Common myeloid progenitor, CD34-positive (primary cell): ENCODE results near the gene EFCAB6.

Experiments
- CTCF ChIA-PET: fragments of 350-600 bp; sonication (Branson Sonifier 250); formaldehyde crosslinking; loops from one replicate; lab custom pipeline; 2021; ENCODE audit warnings: antibody characterized with exemption; lab: Charles Lee
- POLR2A ChIA-PET: fragments of 350-600 bp; sonication (Branson Sonifier 250); formaldehyde crosslinking; loops from one replicate; lab custom pipeline; 2021; ENCODE audit warnings: antibody characterized with exemption; lab: Charles Lee
- DNase-seq, 3 donors: peaks; one replicate each; pipeline versions ENCODE4 v3.0.0 to v3.0.0-alpha.2; 2013
- H3K27ac ChIP-seq, 2 experiments: 1 replicate in 1 of 2; 2 replicates in 1 of 2; pipeline ENCODE4 v1.7.0; 2013; ENCODE audit warnings: inconsistent platforms in 2 of 2, low read length in 2 of 2, mild to moderate bottlenecking in 2 of 2, low read depth in 1 of 2, moderate library complexity in 1 of 2; ENCODE audit not compliant: severe bottlenecking in 2 of 2, insufficient read depth in 1 of 2, poor library complexity in 1 of 2
- H3K27me3 ChIP-seq, 5 experiments: replicated peaks in 2 of 5; 1 replicate in 3 of 5; 2 replicates in 2 of 5; pipeline versions ENCODE4 v1.6.1 to v1.7.0; 2013; ENCODE audit warnings: low read length in 4 of 5, mild to moderate bottlenecking in 2 of 5, moderate library complexity in 2 of 5, inconsistent platforms in 1 of 5; ENCODE audit not compliant: insufficient read depth in 5 of 5, control insufficient read depth in 4 of 5
- H3K36me3 ChIP-seq, 4 experiments: 1 replicate in 2 of 4; 2 replicates in 2 of 4; pipeline versions ENCODE4 v1.6.1 to v1.7.0; 2013; ENCODE audit warnings: low read length in 3 of 4, control low read depth in 1 of 4, mild to moderate bottlenecking in 1 of 4; ENCODE audit not compliant: control insufficient read depth in 4 of 4, insufficient read depth in 4 of 4
- H3K4me1 ChIP-seq, 4 experiments: 1 replicate in 3 of 4; 2 replicates in 1 of 4; pipeline versions ENCODE4 v1.6.1 to v1.7.1; 2013; ENCODE audit warnings: low read length in 3 of 4, mild to moderate bottlenecking in 3 of 4, control low read depth in 1 of 4, inconsistent platforms in 1 of 4, moderate library complexity in 1 of 4; ENCODE audit not compliant: control insufficient read depth in 4 of 4, insufficient read depth in 4 of 4; ENCODE audit errors: control extremely low read depth in 1 of 4
- H3K4me3 ChIP-seq, 7 experiments: 1 replicate in 4 of 7; 2 replicates in 3 of 7; pipeline versions ENCODE4 v1.5.1 to v1.7.0; 2013; ENCODE audit warnings: mild to moderate bottlenecking in 7 of 7, low read length in 6 of 7, moderate library complexity in 6 of 7, inconsistent platforms in 2 of 7, low read depth in 2 of 7, control low read depth in 1 of 7; ENCODE audit not compliant: insufficient read depth in 4 of 7, control insufficient read depth in 1 of 7; ENCODE audit errors: extremely low read depth in 1 of 7
- H3K9me3 ChIP-seq, 5 experiments: 1 replicate in 4 of 5; 2 replicates in 1 of 5; pipeline versions ENCODE4 v1.6.1 to v1.7.1; 2013; ENCODE audit warnings: low read length in 4 of 5, mild to moderate bottlenecking in 2 of 5, inconsistent platforms in 1 of 5, low read depth in 1 of 5, moderate library complexity in 1 of 5; ENCODE audit not compliant: control insufficient read depth in 4 of 5, insufficient read depth in 2 of 5; ENCODE audit errors: control extremely low read depth in 1 of 5
- WGBS: methylation state at CpG from one replicate; pipeline ENCODE4 v1.1.5; 2013; ENCODE audit not compliant: insufficient coverage; 5-methylcytosine and 5-hydroxymethylcytosine counted together

EFCAB6 gene

DNA sequence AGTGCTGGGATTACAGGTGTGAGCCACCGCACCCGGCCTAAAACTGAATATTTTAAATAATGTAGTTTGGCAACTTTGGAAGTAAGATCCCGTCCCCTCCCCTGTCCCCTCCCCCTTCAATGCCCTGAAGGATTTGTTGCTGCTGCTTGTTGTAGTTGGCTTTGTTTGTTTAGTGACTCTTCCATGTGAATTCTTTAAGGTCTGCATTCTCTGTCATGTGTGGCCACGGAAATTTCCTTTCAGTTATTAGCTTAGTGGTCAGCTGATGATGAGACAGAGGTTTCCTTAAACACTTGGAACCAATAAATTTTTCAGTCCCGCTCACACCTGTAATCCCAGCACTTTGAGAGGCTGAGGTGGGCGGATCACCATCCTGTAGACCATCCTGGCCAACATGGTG is 290.4 kb downstream of the EFCAB6 start:
- WGBS = 93% methylated on average over 5 of the region's 6 CpGs
- CTCF ChIA-PET = interaction anchor here (0.6 kb wide), 1 partner anchor 1033 kb away, joined by 3 read pairs; no protein-coding TSS in a partner anchor
- no peak overlapping the region for H3K4me3 ChIP-seq
- no peaks in the 10 kb centered on the region for H3K36me3 ChIP-seq
- peaks cover 0 to 3% (median 3%) of the 10 kb centered on the region in 5 experiments for H3K27me3 ChIP-seq
- no peak overlapping the region for H3K27ac ChIP-seq
- DNase-seq = no peak
- H3K4me1 ChIP-seq = peaks cover 0 to 2% (median 0%) of the 10 kb centered on the region in 4 experiments
- no peaks in the 10 kb centered on the region for H3K9me3 ChIP-seq
- POLR2A ChIA-PET = no interaction called here

DNA sequence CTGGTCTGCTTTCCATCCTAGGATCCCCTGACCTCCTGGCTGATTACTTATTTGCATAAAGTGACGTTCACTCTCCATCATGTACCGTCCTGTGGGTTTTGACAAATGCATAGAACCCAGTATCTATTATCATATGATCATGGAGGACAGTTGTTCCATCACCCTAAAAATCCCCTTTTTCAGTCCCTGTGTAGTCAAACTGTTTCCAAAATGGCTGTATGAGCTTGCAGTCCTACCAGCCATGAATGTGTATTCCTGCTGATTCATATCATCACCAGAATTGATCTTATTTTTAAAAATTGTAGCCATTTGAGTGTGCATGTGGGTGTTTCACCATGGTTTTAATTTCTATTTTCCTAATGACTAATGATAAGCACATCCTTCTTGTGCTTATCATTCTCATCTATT is 291.5 kb downstream of the EFCAB6 start:
- POLR2A ChIA-PET = no interaction called here
- Histone ChIP-seq H3K36me3 (no peaks in the 10 kb centered on the region), H3K27ac (no peak overlapping the region), H3K4me3 (no peak overlapping the region), H3K9me3 (no peaks in the 10 kb centered on the region), H3K27me3 (peaks cover 0 to 3% (median 3%) of the 10 kb centered on the region in 5 experiments), H3K4me1 (peaks cover 0 to 2% (median 0%) of the 10 kb centered on the region in 4 experiments)
- no CpG with 5 or more reads among the region's 2 CpGs for WGBS
- DNase-seq = no peak
- CTCF ChIA-PET = no interaction called here

DNA sequence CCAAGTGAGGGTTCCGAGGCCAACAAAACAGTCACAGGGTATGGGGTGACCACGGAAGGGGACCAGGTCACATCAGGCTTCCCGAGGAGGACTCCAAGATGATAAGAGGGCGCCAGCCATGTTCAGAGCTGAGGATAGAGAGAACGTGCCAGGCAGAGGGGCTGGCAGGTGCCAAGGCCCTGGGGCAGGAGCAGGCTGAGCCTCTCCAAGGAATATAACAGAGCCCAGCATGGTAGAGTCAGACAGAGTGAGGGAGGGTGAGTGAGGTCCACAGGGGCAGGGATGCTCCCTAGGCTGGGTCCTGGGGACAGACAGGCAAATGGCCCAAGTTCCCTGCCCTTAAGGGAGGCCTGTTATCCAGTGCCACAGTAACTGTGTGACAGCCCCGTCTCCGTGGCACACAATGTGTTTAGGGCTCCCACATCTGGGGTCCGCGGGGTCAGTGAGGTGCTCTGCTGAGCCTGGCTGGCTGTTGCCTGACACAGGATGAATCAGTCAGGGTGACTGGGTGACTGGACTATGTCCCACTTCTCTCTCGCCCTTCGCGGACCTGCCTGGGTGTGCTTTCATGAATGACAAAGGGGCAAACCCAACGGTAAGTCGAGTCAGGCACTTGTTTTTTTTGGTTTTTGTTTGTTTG is 295.0 kb downstream of the EFCAB6 start:
- Histone ChIP-seq H3K4me1 (no peaks in the 10 kb centered on the region), H3K27ac (no peak overlapping the region), H3K27me3 (peaks cover 0 to 3% (median 3%) of the 10 kb centered on the region in 5 experiments), H3K4me3 (no peak overlapping the region), H3K9me3 (no peaks in the 10 kb centered on the region), H3K36me3 (no peaks in the 10 kb centered on the region)
- DNase-seq = no peak
- WGBS = 91% methylated on average over 9 of the region's 14 CpGs
- POLR2A ChIA-PET = no interaction called here
- CTCF ChIA-PET = no interaction called here

DNA sequence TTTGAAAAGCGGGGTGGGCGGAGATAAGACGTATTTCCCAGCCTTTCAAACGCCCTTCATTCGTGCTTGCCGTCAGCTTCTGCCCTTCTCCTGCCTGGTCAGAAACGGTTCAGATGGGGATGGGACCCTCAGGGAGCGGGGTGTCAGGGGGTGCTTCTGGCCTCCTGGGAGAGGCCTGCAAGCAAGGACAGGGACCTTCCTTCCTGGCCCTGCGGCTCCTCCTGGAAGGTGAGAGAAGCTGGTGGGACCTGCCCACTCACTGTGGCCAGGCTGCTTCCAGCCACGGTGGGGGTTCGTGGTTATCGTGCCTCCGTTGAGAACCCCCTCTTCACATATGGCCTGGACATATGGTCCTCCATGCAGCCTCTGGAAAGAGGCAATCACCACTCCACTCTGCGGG is 295.7 kb downstream of the EFCAB6 start:
- H3K4me3 ChIP-seq = no peak overlapping the region
- WGBS = 89% methylated on average over 13 of the region's 14 CpGs

DNA sequence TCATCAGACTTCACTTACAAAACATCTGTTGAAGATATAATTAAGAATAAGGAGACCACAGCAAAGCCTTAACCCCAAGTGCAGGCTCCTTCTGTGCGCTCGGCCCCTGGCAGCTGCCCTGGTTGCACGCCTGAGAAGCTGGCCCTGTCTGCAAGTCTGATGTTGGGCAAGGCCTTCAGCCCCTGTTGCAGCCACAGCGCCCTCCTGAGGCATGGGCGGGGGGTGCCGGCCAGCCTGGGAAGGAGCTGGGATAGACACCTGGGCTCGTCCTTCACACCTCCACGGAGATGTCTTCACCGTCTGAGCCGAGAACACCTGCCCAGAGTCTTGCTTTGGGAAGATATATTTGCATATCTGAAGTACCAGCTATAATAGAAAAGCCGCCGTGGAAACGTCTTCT is 296.2 kb downstream of the EFCAB6 start:
- no peak for DNase-seq
- Histone ChIP-seq H3K36me3 (no peaks in the 10 kb centered on the region), H3K9me3 (no peaks in the 10 kb centered on the region), H3K27me3 (peaks cover 0 to 3% (median 3%) of the 10 kb centered on the region in 5 experiments), H3K4me1 (no peaks in the 10 kb centered on the region), H3K4me3 (no peak overlapping the region), H3K27ac (no peak overlapping the region)
- 64% methylated on average over 10 of the region's 13 CpGs for WGBS
- POLR2A ChIA-PET = no interaction called here
- CTCF ChIA-PET = no interaction called here

More for the DNA sequence above, 295.7 kb downstream of the EFCAB6 start:
- CTCF ChIA-PET = no interaction called here
- Histone ChIP-seq H3K4me1 (no peaks in the 10 kb centered on the region), H3K9me3 (no peaks in the 10 kb centered on the region), H3K27ac (no peak overlapping the region), H3K27me3 (peaks cover 0 to 3% (median 3%) of the 10 kb centered on the region in 5 experiments), H3K36me3 (no peaks in the 10 kb centered on the region)
- DNase-seq = no peak
- POLR2A ChIA-PET = no interaction called here

DNA sequence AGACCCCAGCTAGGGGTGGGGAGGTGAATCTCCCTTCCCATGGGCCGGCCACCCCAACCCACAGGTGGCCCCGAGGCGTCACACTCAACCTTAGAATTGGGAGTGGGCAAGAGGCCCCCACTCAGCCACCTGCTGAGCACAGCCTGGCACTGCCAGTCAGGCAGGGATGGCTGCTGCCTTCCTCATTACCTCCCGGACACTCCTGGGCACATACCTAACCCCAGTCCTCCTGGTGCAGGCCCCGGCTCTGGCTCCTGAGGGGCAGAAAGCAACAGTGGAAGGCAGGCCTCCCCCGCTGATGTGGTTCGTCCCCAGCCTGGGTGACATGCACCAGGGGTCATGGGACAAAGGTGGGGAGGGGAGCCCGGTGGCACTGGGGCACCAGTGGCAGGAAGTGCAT is 296.7 kb downstream of the EFCAB6 start:
- no peak for DNase-seq
- no peaks in the 10 kb centered on the region for H3K4me1 ChIP-seq
- H3K36me3 ChIP-seq = no peaks in the 10 kb centered on the region
- H3K9me3 ChIP-seq = no peaks in the 10 kb centered on the region
- POLR2A ChIA-PET = no interaction called here
- H3K4me3 ChIP-seq = no peak overlapping the region
- WGBS = 90% methylated on average over 5 of the region's 8 CpGs
- H3K27ac ChIP-seq = no peak overlapping the region
- H3K27me3 ChIP-seq = peaks cover 0 to 2% (median 2%) of the 10 kb centered on the region in 5 experiments
- CTCF ChIA-PET = no interaction called here

DNA sequence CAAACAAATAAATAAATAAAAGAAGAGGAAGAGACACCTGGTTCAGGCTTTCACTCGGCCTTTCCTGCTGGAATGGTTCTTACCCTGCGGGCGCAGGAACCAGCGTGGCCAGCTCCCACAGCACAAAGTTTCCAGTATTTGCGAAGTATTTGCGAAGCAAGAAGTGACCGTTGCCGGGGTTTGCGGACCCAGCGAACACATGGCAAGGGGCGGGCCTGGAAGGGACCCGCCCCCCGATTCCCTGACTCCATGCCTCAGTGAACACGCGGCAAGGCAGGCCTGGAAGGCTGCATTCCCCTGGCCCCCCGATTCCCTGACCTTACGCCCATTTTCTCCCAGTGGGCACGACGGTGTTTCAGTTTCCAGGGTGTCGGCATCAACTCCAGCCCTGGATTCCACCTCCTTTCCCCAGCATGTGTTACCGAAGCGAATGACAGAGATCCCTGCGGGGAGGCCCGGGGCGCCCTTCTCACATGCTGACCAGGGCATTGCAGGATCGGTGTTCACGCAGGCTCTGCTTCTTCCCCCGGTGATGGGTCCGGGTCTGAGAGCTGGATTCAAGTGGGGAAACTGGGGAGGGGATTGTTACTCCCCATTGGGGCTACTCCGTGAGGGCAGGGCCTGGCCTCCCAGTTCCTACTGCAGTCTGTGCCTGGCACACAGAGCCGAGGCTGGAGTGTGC is 297.5 kb downstream of the EFCAB6 start:
- H3K27me3 ChIP-seq = peaks cover 0 to 2% (median 0%) of the 10 kb centered on the region in 5 experiments
- H3K4me3 ChIP-seq = no peak overlapping the region
- H3K36me3 ChIP-seq = no peaks in the 10 kb centered on the region
- CTCF ChIA-PET = no interaction called here
- no peak overlapping the region for H3K27ac ChIP-seq
- 89% methylated on average over 23 of the region's 31 CpGs for WGBS
- DNase-seq = no peak
- H3K9me3 ChIP-seq = no peaks in the 10 kb centered on the region
- POLR2A ChIA-PET = no interaction called here
- H3K4me1 ChIP-seq = no peaks in the 10 kb centered on the region
